GM18870 (cell line): ENCODE data around the gene OVOL2.
"Not testable (repeated sequence)": the region's sequence is repeated elsewhere in the genome, so short reads cannot be mapped to it uniquely, and the experiment has no call there.

ENCODE experiments used
- ATAC-seq: cut with Tn5 transposase; IDR thresholded peaks from one replicate; pipeline ENCODE4 v1.9.1; 2021; ENCODE audit warnings: moderate library complexity; ENCODE audit not compliant: unreplicated experiment

The OVOL2 gene

GRCh38 chr20:18058661-18059467 is 1.1 kb upstream of the OVOL2 start:
- no peak for ATAC-seq

- no peak for ATAC-seq
These were observed 256 bp upstream of the OVOL2 start for GRCh38 chr20:18057994-18058349.

GRCh38 chr20:18056174-18057100 is 1.3 kb downstream of the OVOL2 start:
- no peak for ATAC-seq

DNA sequence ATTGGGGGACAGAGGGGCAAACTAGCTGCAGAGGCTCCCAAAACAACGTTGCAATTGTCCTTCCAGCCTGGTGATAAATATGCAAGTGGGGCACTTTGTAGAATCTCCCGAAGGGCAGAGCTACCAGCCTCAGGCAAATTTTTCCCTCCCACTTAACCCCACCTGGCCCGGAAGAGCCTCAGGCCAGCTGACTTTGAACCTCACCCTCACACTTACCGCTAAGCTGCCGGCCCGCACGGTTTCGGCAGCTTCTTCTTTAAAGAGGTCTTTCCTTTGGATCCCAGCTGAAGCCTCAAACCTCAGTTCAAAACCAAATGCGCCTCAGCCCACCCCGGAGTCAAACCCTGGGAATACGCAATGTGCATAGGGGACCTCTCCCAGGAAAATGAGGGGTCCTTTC is 2.5 kb downstream of the OVOL2 start:
- no peak for ATAC-seq

- no peak for ATAC-seq
These were observed 4.9 kb downstream of the OVOL2 start for GRCh38 chr20:18052856-18053255.

DNA sequence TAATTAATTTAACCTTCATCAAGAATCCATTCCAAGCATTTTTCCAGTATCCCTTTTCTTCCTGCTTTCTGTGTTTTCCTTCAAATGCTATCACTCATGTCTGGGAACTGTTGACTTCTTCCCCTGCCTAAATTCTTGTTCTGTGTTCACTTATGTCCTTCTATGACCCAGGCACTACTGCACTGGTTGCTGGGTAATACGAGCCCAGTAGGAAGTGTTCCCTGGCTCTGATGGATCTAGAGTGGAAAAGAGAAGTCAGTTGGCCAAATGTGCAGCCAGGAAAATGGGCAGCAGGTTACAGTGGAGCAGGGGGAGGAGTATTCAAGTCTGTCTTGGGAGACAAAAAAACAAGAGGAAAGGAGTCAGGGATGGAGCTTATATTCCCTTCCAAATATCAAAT is 7.1 kb downstream of the OVOL2 start:
- ATAC-seq = no peak

DNA sequence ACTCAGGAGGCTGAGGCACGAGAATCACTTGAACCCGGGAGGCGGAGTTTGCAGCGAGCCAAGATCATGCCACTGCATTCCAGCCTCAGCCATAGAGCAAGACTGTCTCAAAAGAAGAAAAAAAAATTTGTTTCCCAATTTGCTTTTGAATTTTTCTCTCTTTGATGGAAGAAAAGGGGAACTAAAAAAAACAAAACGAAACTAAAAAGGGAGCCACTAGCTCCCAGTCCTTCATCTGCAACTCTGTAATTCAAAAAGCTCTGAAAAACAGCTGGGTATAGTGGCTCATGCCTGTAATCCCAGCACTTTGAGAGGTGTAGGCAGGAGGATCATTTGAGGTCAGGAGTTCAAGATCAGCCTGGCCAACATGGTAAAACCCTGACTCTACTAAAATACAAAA is 9.5 kb downstream of the OVOL2 start:
- no peak for ATAC-seq

GRCh38 chr20:18046535-18046934 is 11.2 kb downstream of the OVOL2 start:
- ATAC-seq = no peak

GRCh38 chr20:18042229-18042628 is 15.5 kb downstream of the OVOL2 start:
- ATAC-seq = no peak

DNA sequence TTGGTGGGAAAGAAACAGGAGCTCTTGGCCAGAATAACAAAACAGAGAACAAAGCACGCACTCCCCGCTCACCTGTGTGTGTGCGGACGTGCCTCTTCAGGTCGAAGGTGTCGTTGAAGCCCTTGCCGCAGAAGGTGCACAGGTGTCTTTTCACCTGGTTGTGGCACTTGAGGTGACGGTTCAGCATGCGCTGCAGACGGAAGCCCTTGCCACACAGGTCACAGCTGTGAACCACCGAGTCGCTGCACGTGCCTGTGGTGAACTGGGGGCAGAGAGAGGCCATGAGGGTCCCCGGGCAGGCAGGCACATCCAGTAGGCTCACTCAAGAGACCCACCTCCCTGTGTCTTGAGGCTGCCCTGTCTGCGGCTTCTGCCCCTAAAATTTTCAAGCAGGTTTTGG is 16.3 kb downstream of the OVOL2 start:
- no peak for ATAC-seq

DNA sequence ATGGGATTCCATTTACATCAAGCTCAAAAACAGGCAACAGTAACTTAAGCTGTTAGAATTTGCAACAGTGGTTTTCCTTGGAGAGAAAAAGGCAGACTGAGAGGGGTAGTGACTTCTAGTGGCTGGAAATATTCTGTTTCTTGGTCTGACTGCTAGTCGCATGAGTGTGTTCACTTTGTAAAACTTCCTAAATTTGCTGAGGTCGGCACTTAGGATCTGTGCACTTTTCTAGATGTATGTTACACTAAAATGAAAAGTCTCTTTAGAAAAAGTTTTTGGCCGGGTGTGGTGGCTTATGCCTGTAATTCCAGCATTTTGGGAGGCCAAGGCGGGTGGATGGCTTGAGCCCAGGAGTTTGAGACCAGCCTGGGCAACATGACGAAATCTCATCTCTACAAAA is 18.7 kb downstream of the OVOL2 start:
- ATAC-seq = no peak

GRCh38 chr20:18034039-18034438 is 23.7 kb downstream of the OVOL2 start:
- ATAC-seq = no peak

- no peak for ATAC-seq
These were observed 24.5 kb downstream of the OVOL2 start for GRCh38 chr20:18032977-18033892.

- ATAC-seq = no peak
These were observed 25.7 kb downstream of the OVOL2 start for GRCh38 chr20:18031888-18032509.

DNA sequence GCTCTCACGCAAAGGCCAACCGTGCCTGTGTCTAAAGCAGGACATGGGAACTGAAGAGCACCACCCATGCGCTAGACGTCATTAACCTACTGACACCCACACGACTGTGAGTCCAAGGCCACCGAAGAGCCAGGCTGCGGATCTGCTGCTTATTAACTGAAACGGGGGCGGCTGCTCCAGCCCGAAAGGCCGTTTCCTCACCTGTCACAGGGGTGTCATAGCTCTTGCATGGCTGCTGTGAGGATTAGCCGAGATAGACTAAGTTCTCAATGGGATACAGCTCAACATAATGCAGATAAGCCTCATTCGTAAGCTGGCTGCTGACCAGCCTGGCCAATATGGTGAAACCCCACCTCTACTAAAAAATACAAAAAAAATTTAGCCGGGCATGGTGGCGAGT is 26.7 kb downstream of the OVOL2 start:
- ATAC-seq = no peak

DNA sequence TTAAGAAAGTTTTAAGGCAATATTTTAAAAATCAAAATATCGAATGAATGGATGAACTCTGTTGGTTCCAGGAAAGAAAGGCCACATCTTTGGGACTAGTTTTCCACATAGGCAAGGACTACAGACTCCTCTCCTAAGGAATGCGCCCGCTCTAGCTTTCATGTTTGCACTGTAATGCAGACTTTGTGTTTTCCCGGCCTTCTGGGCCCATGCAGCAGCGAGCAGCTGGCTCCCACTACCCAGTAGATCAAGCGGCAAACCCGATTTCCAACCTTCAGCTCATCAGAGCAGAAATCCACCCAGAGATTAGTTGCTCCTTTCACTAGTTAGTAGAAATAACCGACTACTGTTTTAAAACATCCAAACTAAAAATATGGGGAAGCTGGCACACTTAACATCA is 27.7 kb downstream of the OVOL2 start:
- ATAC-seq = no peak

DNA sequence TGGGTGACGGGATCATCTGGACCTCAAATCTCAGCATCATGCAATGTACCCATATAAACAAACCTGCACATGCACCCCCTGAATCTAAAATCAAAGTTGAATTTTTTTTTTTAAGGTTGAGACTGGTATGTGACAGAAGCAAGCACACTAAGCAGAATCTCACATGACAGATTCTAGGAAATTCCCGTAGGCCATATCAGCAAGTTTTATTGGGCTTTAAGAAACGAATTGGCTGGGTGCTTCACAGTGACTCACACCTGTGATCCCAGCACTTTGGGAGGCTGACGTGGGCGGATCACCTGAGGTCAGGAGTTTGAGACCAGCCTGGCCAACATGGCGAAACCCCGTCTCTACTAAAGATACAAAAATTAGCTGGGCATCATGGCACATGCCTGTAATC is 30.7 kb downstream of the OVOL2 start:
- ATAC-seq = not testable (repeated sequence)

- ATAC-seq = no peak
These were observed 33.0 kb downstream of the OVOL2 start for GRCh38 chr20:18024606-18025127.

- ATAC-seq = no peak
These were observed 36.8 kb downstream of the OVOL2 start for GRCh38 chr20:18020931-18021330.

GRCh38 chr20:18019068-18019467 is 38.6 kb downstream of the OVOL2 start:
- ATAC-seq = no peak
